Loucy (cell line): ENCODE results near the gene DCBLD2.

Experiments used
- EZH2phosphoT487 ChIP-seq: fragments of 200-600 bp; IDR thresholded peaks from 2 replicates; pipeline ENCODE4 v1.6.1; 2018; ENCODE audit warnings: antibody characterized with exemption, mild to moderate bottlenecking, moderate library complexity, borderline replicate concordance
- TF ChIP-seq, protein P1 (sequence below): fragments of 200-600 bp; sonication (generic); conservative IDR thresholded peaks from 2 replicates; pipeline ENCODE4 v1.5.1; 2014; ENCODE audit warnings: mild to moderate bottlenecking, antibody characterized with exemption, low read length

DNA sequence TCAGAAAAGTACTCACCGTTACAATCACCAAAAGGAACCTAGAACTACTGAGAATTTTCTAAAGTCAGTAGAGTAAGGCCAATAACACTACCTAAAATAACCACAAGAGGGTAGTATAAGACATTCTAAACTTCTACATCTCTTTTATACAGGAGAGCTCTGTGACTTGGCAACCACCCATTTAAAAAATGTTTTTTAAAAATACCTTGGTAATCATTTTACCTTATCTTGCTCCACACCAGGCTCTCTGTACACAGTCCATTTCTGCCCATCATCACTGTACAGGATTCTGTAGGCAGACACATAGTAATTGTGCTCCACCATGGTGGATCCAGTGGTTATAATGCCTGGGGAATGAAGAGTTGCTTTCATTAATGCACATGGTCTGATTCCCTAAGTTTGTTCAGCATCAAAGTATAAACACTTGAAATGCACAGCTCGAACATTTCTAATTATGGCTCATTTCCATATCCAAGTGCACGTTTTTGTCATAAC is 83.9 kb downstream of the DCBLD2 start:
- TF ChIP-seq, protein P1, sequence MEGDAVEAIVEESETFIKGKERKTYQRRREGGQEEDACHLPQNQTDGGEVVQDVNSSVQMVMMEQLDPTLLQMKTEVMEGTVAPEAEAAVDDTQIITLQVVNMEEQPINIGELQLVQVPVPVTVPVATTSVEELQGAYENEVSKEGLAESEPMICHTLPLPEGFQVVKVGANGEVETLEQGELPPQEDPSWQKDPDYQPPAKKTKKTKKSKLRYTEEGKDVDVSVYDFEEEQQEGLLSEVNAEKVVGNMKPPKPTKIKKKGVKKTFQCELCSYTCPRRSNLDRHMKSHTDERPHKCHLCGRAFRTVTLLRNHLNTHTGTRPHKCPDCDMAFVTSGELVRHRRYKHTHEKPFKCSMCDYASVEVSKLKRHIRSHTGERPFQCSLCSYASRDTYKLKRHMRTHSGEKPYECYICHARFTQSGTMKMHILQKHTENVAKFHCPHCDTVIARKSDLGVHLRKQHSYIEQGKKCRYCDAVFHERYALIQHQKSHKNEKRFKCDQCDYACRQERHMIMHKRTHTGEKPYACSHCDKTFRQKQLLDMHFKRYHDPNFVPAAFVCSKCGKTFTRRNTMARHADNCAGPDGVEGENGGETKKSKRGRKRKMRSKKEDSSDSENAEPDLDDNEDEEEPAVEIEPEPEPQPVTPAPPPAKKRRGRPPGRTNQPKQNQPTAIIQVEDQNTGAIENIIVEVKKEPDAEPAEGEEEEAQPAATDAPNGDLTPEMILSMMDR: peak; percentile 79
- no peak for TF ChIP-seq EZH2phosphoT487
